ENCODE data around the gene RHOXF2.

The RHOXF2 gene

DNA sequence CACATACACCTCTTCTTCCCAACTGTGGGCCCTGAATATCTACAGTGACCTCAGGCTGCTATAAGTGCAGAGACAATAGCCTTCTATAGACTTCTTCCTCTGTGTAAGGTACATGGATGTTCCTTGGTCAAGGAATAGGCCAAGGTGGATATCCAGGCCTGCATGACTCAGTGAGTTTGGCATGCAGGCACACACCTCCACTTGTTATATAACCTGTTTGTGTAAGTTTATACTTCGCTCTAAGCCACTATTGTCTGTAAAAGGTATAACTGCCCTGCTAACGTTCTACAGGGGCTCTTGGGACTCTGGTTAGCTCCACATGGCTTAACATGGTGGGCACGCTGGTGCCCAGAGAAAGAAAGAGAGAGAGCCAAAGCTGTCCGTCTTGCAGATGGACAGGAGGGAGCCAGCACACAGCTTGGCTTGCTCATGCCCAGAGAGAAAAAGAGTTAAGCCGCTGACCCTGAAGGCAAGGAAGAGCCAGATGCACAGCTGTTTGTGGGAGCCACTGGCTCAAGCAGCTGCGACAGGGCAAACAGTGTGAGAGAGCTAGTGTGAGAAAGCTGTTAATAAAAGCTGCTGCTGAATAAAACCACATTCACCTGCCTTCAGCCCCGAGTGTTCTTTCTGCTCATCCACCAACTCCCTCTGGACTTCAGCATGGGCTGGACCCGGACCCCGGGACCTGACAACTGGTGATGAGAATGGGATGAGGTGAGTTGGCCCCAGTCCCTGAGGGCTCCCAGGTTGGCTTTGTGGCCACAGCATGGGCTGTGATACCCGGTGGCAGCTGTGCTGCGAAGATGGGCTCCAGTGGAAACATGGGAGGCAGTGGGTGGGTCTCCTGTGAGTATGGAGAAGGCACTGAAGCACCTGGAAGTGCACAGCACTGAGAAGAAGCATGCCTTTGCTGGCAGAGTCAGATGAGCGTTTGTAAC lies 47.7 kb downstream of the RHOXF2 start:
- DNase-seq: no peak

DNA sequence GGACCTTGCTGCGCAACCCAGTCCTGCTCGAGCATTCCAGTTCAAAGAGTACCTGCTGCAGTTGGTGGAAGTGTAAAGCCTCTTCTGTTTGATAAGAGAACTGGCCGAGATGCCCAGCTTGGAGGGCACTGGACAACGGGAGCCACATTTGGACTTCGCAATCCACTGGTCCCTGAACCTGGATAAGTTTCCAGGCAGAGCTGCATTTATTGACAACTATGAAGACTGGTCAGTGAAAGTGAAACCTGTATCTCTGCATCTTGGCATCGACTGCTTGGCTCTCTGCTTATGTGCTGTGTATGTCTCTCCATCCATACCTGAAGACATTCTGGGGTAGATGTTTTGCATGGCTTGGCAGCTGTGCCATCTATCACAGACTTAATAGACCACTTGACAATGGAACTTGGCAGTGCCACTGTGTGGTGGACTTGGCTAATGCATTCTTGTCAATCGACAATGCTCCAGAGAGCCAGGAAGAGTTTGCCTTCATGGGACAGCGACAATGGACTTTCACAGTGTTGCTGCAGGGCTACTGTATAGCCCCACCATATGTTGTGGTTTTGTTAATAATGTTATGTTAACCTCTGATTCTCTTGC lies 48.7 kb downstream of the RHOXF2 start:
- DNase-seq: no peak

DNA sequence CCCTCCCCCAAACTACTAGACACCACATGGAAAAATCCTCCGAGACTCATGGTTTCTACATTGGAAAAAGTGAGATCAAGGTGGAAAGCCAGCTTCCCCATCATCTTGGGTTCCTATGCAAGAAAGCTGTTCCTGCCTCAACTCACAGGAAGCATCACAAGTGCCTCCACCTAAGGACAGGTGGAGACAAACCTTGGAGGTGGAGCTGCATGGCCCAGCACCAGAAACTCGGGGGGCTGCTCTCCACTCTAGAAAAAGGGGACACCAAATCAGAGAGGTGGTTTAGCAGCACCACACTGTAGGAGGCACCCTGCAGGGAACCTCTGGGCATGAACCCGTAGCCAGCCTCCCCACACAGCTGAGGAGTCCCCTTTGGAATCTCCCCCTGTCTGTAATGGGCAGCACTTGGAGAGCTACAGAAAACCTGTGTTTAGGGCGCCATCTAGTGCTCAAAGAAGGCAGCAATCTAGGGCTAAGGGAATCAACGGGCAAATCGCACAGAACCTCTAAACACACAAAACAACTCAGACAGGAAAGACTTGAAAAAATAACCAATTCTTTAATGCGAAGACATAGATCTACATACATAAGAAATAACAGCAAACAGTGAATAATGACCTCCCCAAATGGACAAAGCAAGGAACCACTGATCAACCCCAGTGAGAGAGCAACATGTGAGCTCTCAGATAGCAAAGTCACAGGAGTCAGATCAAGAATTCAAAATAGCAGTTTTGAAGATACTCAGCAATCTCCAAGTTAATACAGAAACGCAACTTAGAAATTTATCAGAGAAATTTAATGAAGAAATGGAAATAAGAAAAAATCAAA lies 55.2 kb downstream of the RHOXF2 start:
- DNase-seq: peak; percentile 22 to 62
